LoVo (cell line): ENCODE measurements around the gene SCAMP1.
"Not testable (repeated sequence)": the region's sequence is repeated elsewhere in the genome, so short reads cannot be mapped to it uniquely, and the experiment has no call there.

Source experiments
- DNase-seq: peaks from one replicate; pipeline ENCODE4 v3.0.0-alpha.2; 2016; ENCODE audit warnings: low spot score

The SCAMP1 gene

GRCh38 chr5:78429332-78429980 lies 69.0 kb downstream of the SCAMP1 start:
- no peak for DNase-seq

GRCh38 chr5:78430866-78431265 lies 70.4 kb downstream of the SCAMP1 start:
- DNase-seq: no peak

- DNase-seq: no peak
Measured at GRCh38 chr5:78433972-78434371, 73.6 kb downstream of the SCAMP1 start.

- no peak for DNase-seq
Measured at GRCh38 chr5:78447775-78448424, 87.5 kb downstream of the SCAMP1 start.

GRCh38 chr5:78449103-78449502 lies 88.7 kb downstream of the SCAMP1 start:
- DNase-seq: no peak

GRCh38 chr5:78457507-78457906 lies 97.1 kb downstream of the SCAMP1 start:
- DNase-seq: not testable (repeated sequence)

GRCh38 chr5:78458843-78459242 lies 98.4 kb downstream of the SCAMP1 start:
- no peak for DNase-seq

- no peak for DNase-seq
Measured at GRCh38 chr5:78467140-78467539, 106.7 kb downstream of the SCAMP1 start.

- DNase-seq: peak; percentile 37
Measured at GRCh38 chr5:78467752-78468357, 107.4 kb downstream of the SCAMP1 start.

GRCh38 chr5:78471896-78472295 lies 111.5 kb downstream of the SCAMP1 start:
- no peak for DNase-seq

GRCh38 chr5:78472469-78473106 lies 112.2 kb downstream of the SCAMP1 start:
- no peak for DNase-seq

- no peak for DNase-seq
Measured at GRCh38 chr5:78473751-78474150, 113.3 kb downstream of the SCAMP1 start.

GRCh38 chr5:78475370-78475769 lies 115.0 kb downstream of the SCAMP1 start:
- no peak for DNase-seq

- DNase-seq: no peak
Measured at GRCh38 chr5:78476795-78477194, 116.4 kb downstream of the SCAMP1 start.

- no peak for DNase-seq
Measured at GRCh38 chr5:78482948-78483347, 122.5 kb downstream of the SCAMP1 start.

GRCh38 chr5:78483809-78484521 lies 123.5 kb downstream of the SCAMP1 start:
- no peak for DNase-seq

GRCh38 chr5:78486218-78486617 lies 125.8 kb downstream of the SCAMP1 start:
- DNase-seq: no peak

GRCh38 chr5:78487846-78488245 lies 127.4 kb downstream of the SCAMP1 start:
- DNase-seq: no peak

- DNase-seq: no peak
Measured at GRCh38 chr5:78490709-78491485, 130.5 kb downstream of the SCAMP1 start.

- no peak for DNase-seq
Measured at GRCh38 chr5:78492224-78492623, 131.8 kb downstream of the SCAMP1 start.

- no peak for DNase-seq
Measured at GRCh38 chr5:78492650-78493049, 132.2 kb downstream of the SCAMP1 start.

GRCh38 chr5:78495800-78496199 lies 135.4 kb downstream of the SCAMP1 start:
- no peak for DNase-seq
